Left ventricle myocardium superior (tissue), 1 donor: Measurements from ENCODE around the gene WNK2. TPM values are rescaled to one million over a fixed set of nuclear protein-coding genes. Genes with fewer than 3 reads are reported as not detected.

ENCODE experiments used
- ATAC-seq: fragments of 200-7000 bp; cut with Tn5 transposase; one replicate; pipeline ENCODE4 v1.9.1; 2020; ENCODE audit warnings: mild to moderate bottlenecking, moderate library complexity
- DNase-seq: peaks from one replicate; pipeline ENCODE4 v3.0.0-alpha.2; 2020
- intact Hi-C: fragments of 100-400 bp; cut with micrococcal nuclease; formaldehyde crosslinking; loops from one replicate; pipeline ENCODE4 v1.11.0; 2022
- total RNA-seq: library from RNA; stranded (reverse); fragmentation: NEBNext Ultra II Directional; extraction: Animal tissue kit (Norgen Biotek cat#: 25700); gene quantifications from one replicate; pipeline ENCODE4 v1.2.1, GENCODE V29; 2021
- donor health status: DM: no; HTN: yes; CAD: no; lungs with severe emphysema.

WNK2 gene
- total RNA-seq, 1 donor from 2014 or later, result 250 TPM

DNA sequence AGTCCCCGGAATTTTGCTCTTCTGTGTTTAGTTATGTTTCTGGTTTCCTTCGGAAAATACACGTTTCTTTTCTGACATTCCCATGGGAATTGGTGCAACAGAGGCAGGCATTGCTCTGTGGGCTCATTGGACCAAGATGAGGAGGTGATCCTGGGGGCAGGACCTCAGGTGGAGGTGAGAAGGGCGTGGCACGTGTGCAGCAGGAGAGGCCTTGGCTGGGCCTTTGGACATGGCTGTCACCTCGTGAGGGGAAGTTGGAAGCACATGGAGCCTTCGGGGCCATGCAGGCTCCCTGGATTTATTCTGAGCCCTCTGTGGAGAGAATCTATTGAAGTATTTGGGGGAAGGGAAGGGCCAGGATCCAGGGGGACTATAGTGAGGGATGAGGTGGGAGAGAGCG is 44.5 kb downstream of the WNK2 start:
- peak; percentile 22 for DNase-seq
- intact Hi-C loops, result no loop called here

DNA sequence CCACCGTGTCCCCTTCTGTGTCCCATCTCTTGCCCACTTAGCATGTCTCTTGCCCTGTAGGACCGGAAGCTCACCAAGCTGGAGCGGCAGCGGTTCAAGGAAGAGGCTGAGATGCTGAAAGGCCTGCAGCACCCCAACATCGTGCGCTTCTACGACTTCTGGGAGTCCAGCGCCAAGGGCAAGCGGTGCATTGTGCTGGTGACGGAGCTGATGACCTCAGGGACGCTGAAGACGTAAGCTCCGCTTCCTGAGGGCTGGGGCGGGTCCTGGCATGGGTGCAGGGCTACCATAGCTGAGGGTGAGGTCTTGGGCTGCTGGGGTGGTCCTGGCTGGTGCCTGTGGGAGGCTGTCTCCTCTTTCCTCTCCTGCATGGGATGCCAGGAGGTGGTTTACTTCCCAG is 45.7 kb downstream of the WNK2 start:
- ATAC-seq (no peak), DNase-seq (peak; percentile 19)
- intact Hi-C loops, result no loop called here

More for the DNA sequence above, 44.5 kb downstream of the WNK2 start:
- ATAC-seq, result no peak

DNA sequence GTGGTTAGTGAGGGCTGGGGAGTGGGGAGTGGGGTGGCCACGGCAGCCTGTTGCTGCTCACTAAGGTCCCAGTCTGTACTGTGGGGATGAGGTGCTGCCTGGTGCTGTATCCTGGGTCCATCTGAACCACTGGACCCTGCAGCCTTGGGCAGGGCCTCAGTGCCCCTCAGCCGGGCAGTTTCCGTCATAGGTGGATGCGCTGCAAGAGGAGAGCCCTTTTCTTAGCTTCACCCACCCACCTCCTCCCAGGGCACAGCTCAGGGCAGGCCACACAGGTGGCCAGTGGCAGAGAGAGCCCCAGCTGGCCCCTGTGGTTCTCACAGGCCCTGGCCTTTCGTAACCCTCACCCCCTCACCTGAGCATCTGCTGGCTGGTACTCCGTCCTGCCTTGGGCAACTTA is 46.2 kb downstream of the WNK2 start:
- intact Hi-C loops, result no loop called here
- ATAC-seq (no peak), DNase-seq (peak; percentile 15)

DNA sequence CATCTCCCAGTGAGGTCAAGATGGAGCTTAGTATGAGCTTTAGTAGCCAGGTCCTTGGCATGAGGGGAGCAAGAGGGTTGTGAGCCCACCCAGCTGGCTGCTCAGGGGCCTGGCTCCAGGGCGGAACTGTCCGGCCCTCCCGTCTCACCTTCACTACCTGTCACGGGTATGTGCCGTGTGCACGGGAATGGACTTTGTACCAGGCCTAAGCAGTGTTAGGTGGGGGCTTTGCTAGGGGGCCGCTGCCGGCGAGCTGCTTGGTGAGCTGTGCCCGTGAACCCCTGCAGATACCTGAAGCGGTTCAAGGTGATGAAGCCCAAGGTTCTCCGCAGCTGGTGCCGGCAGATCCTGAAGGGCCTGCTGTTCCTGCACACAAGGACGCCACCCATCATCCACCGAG is 46.7 kb downstream of the WNK2 start:
- DNase-seq (peak; percentile 17), ATAC-seq (no peak)
- intact Hi-C loops, result no loop called here

DNA sequence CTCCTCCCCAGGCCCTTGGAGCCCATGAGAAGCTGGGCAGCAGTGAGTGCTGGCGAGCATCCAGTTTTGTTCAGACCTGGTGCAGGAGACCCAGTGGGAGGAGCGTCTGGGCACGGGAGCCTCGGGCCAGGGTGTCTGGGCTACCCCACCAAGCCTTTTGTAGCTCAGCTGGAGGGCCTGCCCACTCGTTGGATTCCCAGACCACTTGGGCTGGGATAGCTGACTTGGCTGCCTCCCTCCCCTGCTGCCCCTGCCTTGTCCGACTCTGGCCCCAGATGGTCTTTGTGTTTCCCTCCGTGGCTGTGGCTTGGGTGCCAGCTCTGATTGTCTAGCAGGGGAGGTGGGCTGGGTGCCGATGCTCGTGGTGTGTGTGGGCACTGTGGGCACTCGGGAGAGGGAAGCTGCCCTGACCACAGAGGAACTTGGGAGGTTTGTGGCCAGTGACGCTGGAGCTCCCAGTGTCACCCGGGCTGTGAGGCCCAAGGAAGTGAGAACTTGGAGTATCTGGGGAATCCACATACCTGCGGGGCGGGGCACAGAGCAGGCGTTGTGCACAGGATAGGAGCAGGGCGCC is 47.3 kb downstream of the WNK2 start:
- intact Hi-C loops, result no loop called here
- DNase-seq (peak; percentile 68), ATAC-seq (peak; percentile 77)

DNA sequence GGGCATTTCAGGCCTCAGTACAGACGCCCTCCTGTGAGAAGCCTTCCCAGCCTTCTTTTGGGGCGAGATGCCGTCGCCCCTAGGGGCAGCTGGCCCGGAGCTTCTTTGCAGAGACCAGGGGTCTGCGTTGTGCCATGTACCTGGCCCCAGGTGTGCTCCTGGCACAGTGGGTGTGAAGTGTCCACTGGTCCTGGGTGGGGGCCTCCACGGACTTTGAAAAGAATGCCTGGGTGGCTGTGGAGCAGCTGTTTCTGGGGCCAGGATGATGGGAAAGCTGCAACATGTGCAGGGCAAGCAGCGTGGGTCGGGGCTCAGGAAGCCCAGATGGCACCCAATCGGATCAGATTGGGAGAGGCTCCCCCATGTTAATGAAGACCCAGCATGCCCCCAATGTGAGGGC is 47.8 kb downstream of the WNK2 start:
- ATAC-seq, result no peak
- intact Hi-C loops, result no loop called here
- DNase-seq, result no peak

DNA sequence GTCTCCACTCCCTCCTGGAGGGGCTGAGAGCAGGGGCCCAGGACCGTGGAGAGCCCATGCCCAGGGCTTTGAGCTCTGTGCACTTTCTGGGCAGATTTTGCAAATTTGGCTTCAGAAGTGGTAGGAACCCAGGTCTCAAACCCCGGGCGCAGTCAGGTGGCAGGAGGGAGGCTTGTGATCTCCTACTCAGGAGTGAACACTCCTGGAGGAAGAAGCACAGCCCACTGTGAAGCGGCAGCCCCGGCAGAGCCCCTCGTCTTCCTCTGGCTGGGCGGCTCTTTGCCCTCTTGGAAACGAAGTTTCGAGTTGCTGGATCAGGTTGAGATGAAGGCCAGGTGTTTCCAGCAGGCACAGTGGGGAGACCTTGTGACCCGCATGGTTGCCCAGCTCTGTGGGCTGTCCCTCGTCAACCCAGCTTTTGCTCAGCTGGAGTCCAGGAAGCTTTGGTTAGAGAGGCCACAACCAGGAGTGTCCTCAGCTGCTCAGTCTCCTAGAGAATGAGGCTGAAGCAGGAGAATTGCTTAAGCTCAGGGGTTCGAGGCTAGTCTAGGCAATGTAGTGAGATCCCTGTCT is 48.5 kb downstream of the WNK2 start:
- no peak for DNase-seq
- ATAC-seq, result no peak
- intact Hi-C loops, result no loop called here

DNA sequence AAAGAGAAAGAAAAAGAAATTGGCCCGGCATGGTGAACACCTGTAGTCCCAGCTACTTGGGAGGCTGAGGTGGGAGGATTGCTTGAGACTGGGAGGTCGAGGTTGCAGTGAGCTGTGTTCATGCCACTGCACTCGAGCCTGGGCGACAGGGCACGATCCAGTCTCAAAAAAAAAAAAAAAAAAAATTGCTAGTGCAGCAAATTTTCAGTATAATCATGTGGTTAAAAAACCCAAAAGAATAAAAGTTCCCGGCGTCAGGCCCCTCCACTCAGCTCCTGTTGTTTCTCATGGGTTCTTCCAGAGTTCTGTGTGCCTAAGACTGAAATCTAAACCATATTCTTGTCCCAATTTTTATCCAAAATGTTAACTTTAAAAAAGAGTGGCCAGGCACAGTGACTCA is 49.1 kb downstream of the WNK2 start:
- DNase-seq, result no peak

DNA sequence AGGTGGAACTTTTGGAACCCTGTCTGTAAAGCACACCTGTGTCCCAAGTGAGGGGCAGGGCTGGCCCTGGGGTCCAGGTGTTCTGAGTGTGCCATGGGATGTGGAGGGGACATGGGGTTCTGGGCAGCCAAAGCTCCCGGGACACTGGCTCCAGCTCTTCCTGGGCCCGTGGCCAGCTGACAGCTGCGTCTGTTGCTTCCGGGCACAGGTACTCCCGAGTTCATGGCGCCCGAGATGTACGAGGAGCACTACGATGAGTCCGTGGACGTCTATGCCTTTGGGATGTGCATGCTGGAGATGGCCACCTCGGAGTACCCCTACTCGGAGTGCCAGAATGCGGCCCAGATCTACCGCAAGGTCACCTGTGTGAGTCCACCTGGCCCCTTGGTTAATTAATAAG is 50.7 kb downstream of the WNK2 start:
- ATAC-seq (peak; percentile 22), DNase-seq (peak; percentile 65)
- intact Hi-C loops, result no loop called here

More for the DNA sequence above, 49.1 kb downstream of the WNK2 start:
- no peak for ATAC-seq
- intact Hi-C loops, result no loop called here

DNA sequence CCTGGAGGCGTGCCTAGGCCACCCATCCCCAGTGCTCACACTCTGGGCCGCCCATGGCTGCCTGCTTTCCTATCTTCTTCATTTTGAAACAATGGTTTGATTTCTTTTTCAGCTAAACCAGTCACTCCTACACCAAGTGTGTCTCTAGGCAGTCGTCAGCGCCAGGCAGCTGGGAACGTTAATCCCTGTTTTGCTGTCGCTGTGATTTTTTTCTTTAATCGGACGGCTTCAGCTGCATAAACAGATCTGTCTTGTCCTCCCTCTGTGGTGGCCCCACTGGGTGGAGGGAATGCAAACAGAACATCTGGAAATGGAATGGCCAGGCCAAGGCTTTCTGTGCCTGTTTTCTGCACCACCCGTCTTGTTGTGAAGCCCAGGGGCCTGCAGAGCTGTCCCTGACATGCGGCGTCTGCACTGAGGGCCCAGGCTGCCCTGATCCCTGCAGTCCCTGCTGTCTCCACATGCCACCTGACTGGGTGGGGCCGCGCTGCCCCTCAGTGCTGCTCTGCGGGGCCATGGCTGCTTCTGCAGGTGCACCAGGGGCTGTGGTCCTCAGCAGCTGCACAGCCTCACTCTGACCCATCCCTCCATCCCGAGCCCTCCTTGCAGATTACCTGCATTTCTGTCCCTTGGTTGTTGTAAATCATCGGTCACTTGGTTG is 51.5 kb downstream of the WNK2 start:
- intact Hi-C loops, result no loop called here
- DNase-seq (peak; percentile 21), ATAC-seq (peak; percentile 6)

DNA sequence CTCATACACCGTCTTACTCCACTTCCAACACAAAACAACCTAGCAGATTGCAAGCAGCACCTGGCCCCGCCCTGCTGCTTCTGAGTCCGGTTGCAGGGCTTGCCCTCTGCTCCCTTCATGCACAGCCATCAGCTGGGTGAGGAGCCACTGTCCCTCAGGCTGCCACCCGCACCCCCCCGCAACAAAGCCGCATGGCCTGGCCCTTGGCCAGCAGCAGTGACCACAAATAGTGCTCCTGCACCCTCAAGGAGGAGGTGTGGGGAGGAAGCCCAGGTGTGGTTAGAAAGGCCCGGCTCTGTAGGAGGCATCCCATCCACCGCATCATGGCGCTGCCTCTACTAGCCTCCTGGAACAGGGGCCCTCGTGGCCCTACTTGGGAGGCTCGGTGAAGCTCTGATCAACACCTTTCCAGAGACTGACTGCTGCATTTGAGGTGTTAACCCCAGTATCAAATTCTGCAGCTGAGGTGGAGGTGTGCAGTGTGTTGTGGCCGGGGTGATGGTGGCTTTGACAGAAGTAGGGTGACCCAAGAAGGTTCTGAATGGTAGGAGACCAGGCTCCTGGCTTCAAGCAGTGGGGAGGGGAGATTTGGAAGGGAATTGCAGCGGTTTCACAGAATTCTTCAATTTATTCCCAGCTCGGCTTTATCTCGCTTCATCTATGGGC is 52.7 kb downstream of the WNK2 start:
- peak; percentile 43 for DNase-seq
- intact Hi-C loops, result no loop called here

DNA sequence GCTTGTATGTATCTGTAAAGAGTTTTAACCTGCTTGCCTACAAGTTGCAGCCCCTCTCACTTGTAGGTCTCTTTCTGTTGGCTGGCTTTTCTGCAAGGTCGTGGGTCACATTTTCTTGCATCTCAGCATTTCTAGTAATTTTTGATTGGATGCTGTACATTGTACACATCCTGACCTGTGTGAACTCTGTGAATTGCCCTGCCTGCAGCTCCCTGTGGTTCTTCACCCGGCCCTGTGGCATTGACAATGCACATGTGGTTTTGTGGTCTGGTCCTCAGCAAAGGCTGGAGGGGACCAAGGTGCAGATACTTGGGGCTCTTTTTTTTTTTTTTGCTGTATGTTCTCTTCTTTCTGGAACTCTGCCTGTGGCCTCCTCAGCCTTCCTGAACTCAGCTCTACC is 53.6 kb downstream of the WNK2 start:
- intact Hi-C loops, result no loop called here
- no peak for ATAC-seq
- no peak for DNase-seq

More for the DNA sequence above, 52.7 kb downstream of the WNK2 start:
- ATAC-seq, result peak; percentile 4

DNA sequence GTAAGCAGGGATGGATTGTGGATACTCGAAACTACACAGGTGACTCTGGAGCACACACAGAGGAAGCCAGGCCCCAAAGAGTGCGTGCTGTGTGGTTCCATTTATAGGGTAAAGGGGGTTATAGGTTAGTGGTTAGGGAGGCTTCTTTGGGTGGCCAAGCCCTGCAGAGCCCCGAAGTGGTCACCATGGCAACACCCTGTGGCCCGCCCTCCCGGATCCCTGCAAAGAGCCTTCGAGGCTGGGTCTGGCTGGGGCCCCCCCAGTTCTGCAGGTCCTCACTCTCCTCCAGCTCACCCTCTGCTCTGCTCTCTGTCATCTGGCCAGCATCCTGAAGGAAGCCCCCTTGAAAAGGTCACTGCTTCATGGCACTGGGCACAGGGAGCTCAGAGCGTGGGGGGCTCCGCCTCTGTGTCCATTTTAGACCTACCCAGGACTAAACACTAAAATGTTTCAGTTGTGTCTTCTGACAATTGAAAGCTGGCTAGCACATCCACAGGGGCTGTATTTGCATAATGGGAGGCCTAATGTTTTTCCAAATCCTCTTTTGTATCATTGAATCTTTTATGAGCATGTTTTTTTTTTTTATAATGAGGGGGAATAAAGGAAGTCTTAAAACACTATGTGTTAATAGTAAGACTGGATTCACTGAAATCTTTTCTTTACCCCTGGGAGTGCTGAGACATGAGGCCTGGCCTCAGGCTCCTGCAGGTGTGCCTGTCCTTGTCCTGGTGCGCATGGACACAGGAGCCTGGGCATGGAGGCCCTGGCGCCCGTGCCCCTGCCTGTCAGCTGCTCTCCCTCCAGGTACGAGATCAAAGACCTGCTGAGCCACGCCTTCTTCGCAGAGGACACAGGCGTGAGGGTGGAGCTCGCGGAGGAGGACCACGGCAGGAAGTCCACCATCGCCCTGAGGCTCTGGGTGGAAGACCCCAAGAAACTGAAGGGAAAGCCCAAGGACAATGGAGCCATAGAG is 55.3 kb downstream of the WNK2 start:
- intact Hi-C loops, result no loop called here
- no peak for DNase-seq
- no peak for ATAC-seq

DNA sequence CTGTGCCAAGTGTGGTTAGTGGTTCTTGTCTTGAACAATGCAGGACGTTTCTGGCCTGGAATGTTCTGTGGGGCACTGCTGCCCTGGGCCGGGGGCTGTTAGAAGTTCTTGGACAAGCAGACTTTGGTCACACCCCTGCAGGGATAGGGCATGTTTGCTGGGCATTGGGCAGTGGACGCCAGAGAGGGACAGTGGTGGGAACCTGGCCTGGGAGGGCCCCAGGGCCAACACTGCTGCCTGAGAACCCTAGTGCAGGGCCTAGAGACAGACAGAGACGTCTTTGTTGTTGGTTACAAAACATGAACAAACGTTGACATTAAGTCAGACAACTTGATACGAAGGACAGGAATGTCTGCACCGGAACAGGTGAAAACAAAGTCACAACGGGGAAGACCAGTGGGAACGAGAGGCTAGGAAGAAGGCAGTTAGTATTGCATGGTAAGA is 57.0 kb downstream of the WNK2 start:
- ATAC-seq, result no peak
- DNase-seq, result no peak
- intact Hi-C loops, result no loop called here

DNA sequence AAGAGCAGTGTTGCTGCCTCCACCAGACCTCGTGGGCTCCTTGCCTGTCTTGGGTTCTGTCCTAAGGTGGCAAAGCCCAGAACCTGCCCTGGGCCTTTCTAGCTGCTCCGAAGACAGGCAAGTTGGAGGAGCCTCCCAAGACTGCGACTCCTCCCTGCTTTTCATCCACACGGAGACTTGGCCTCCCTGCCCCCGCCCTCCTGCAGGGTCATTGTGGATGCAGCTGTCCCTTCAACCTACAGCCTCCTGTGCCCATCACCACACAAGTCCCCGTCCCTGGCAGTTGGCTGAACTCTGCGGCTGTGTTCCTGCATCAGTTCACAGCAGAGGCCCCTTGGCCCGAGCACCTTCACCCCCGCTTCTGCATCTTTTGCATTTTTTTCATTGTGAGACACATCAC is 59.2 kb downstream of the WNK2 start:
- intact Hi-C loops, result no loop called here
- no peak for ATAC-seq
- DNase-seq, result no peak

DNA sequence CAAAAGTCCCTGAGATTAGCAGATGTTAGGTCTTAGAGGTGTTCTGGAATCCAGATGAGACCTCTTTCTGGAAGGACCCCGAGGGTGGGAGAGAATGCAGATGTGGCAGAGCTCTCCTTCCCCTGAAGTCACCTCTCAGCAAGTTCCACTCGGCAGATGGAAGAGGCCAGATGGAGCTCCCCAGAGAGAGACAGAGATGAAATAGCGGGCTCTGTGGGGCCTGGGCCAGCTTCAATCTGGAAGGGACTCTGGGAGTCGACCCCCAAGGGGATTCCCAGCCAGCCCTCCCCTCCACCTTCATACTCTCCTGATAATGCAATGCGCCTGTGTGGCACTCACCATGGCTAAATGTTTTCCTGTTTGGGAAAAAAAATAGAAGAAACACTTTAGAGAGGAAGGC is 60.2 kb downstream of the WNK2 start:
- ATAC-seq, result no peak
- intact Hi-C loops, result no loop called here

DNA sequence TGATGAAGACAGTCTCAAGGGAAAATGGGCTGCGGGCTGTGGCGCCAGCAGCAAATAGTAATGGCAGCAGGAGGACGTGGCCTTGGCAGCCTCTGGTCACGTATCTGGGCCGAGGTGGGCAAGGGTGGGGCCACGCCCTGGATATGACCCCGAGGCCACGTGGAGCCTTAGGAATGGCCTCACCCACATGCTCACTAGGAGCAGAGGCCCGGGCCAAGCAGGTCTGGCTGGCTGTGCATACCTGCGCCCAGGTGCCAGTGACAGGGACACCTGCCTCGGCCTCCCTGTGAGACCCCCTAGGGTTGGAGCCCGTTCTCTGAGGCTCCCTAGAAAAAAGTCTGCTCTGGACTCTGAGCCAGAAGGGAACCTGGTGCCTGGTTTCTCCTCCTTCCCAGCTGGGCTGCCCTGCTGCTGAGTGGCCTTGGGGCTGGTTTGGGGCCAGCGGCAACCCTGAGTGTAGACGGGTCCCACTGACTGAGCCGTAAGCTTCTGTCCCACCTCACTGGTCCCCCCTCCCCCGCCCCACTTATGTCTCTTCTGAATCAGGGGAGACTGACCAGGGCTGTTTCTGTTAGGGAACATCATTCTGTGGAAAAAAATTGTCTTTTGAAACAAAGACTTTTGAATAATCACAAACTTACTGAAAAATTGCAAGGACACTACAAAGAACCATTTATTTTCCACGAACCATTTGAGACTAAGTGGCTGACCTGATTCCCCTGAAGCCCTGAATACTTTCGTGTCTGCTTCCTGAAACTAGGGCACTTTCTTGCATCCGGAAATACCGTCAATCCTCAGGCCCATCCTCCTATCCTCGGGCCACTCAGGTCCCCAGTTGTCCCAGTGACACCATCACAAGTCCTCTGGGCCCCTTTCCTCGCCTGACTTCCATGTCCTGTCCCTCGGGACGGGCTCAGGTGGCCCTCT is 60.8 kb downstream of the WNK2 start:
- no peak for DNase-seq
- ATAC-seq, result no peak
- intact Hi-C loops, result no loop called here

More for the DNA sequence above, 60.2 kb downstream of the WNK2 start:
- DNase-seq, result no peak

DNA sequence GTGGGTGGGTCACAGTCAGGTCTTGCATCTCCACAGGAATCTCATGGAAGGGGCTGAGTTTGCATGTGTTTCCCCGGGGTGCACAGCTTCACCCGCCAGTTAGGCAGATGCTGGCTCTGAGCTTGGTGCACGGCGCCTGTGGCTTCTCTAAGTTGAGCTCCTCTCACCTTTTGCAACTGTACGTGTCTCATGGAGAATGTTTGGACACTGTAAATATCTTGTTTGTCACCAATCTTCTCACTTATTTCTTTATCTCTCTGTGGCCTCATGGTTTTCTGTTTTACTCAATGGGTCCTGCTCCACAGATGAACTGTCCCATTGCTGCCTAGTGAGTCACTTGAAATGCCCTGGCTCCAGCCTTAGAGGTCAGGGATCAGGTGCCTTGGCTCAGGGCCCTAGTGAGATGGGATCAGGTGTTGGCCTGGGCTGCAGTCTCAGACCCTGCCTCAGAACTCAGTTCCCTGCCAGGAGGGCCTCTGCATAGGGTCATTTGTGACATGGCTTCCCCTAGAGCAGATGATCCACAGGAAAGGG is 61.6 kb downstream of the WNK2 start:
- no peak for DNase-seq
- intact Hi-C loops, result no loop called here
- ATAC-seq, result peak; percentile 25
